GM12801 (cell line): ENCODE data around the gene S100A7.

Source experiments
- CTCF ChIP-seq: IDR thresholded peaks from one replicate; pipeline ENCODE4 v1.5.1; 2011; ENCODE audit warnings: control low read depth; ENCODE audit not compliant: insufficient read length; ENCODE audit errors: extremely low read depth

Gene S100A7

GRCh38 chr1:153429266-153430165 is 30.9 kb downstream of the S100A7 start:
- no peak for TF ChIP-seq CTCF

GRCh38 chr1:153428791-153429190 is 31.7 kb downstream of the S100A7 start:
- no peak for TF ChIP-seq CTCF

GRCh38 chr1:153428073-153428638 is 32.3 kb downstream of the S100A7 start:
- TF ChIP-seq CTCF, result no peak

GRCh38 chr1:153426809-153427208 is 33.6 kb downstream of the S100A7 start:
- TF ChIP-seq CTCF, result no peak

DNA sequence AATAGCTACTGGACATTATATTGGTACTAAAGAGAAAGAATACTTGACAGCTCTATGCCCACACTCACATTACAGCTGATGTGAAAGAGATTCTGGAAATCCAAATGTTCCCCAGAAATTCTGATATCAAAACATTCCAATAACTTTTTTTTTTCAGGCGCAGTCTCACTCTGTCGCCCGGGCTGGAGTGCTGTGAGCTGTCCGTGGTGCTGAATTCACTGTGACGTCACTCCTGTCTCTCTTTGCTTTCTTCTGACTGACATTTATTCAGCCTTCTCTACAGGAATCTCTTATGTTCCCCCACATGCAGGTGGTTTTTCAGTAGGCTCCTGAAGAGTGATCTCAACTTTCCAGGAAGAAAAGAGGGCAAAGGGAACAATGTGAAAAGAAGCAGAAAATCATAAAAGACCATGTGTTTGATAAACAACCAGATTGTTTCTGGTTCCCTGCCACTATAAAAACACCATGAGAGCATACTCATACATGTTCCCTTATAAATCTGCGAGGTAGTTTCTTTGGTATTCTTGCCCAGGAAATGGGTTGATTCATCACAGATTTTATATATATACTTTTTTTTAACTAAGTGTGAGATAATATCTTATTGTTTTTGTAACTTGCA is 37.9 kb downstream of the S100A7 start:
- no peak for TF ChIP-seq CTCF

- no peak for TF ChIP-seq CTCF
Measured at GRCh38 chr1:153420306-153420705, 40.1 kb downstream of the S100A7 start.

- no peak for TF ChIP-seq CTCF
Measured at GRCh38 chr1:153417136-153417888, 43.1 kb downstream of the S100A7 start.
